Heart right ventricle (tissue), 16 donors: ENCODE results near the gene P2RY8. TPM values are rescaled to one million over a fixed set of nuclear protein-coding genes. Genes with fewer than 3 reads are reported as not detected.

Source experiments
- ATAC-seq, 8 donors: fragments of 200-7000 bp; cut with Tn5 transposase; one replicate each; pipeline ENCODE4 v1.9.1; 2020; ENCODE audit warnings: mild to moderate bottlenecking in 8 of 8, moderate library complexity in 8 of 8, moderate number of reproducible peaks in 1 of 8
- DNase-seq, 2 donors: peaks; one replicate each; pipeline ENCODE4 v3.0.0-alpha.2; 2020
- H3K27ac ChIP-seq, 10 donors: fragments of 200-600 bp; sonication (generic) in 2 of 10; one replicate each; pipeline versions ENCODE4 v1.5.0 to v1.8.0; 2020 to 2022; ENCODE audit warnings: mild to moderate bottlenecking in 3 of 10
- H3K27me3 ChIP-seq, 7 donors: fragments of 200-600 bp; one replicate each; pipeline ENCODE4 v1.8.0; 2021 to 2022; ENCODE audit warnings: mild to moderate bottlenecking in 2 of 7
- H3K36me3 ChIP-seq, 9 donors: fragments of 200-600 bp; sonication (generic) in 1 of 9; one replicate each; pipeline versions ENCODE4 v1.5.0 to v1.8.0; 2020 to 2022; ENCODE audit warnings: mild to moderate bottlenecking in 2 of 9
- H3K4me1 ChIP-seq, 9 donors: fragments of 200-600 bp; sonication (generic) in 1 of 9; one replicate each; pipeline versions ENCODE4 v1.5.0 to v1.8.0; 2020 to 2022; ENCODE audit warnings: mild to moderate bottlenecking in 4 of 9
- H3K4me3 ChIP-seq, 10 donors: fragments of 200-600 bp; sonication (generic) in 2 of 10; one replicate each; pipeline versions ENCODE4 v1.5.0 to v1.8.0; 2020 to 2022; ENCODE audit warnings: mild to moderate bottlenecking in 7 of 10, moderate library complexity in 2 of 10
- H3K9me3 ChIP-seq, 11 donors: fragments of 200-600 bp in 10 of 11; sonication (generic) in 2 of 11; one replicate each; pipeline versions ENCODE4 v1.5.0 to v1.8.0; 2013 to 2022; ENCODE audit warnings: mild to moderate bottlenecking in 2 of 11, control low read depth in 1 of 11, moderate library complexity in 1 of 11
- WGBS, 2 donors: extraction: QIAGEN DNeasy Blood & Tissue Kit; methylation state at CpG; one replicate each; pipeline ENCODE4 v1.1.7; 2013; ENCODE audit warnings: inconsistent platforms in 1 of 2; 5-methylcytosine and 5-hydroxymethylcytosine counted together
- intact Hi-C, 10 donors: fragments of 100-400 bp; cut with DNase I; formaldehyde crosslinking; loops; one replicate each; pipeline versions ENCODE4 v1.11.1 to v1.14.2; 2022
- polyA plus RNA-seq, 2 donors: library from polyadenylated mRNA; stranded (reverse); fragments of 200-250 nt; gene quantifications; one replicate each; pipeline ENCODE4 v1.2.3, GENCODE V29; 2013
- total RNA-seq, 10 donors: library from RNA; stranded (reverse); fragmentation: NEBNext Ultra II Directional in 3 of 10; extraction: Animal tissue kit (Norgen Biotek cat#: 25700) in 3 of 10; gene quantifications; one replicate each; pipeline versions ENCODE4 v1.2.1 to v1.2.4, GENCODE V29; 2021 to 2023
- TF ChIP-seq, protein P1 (sequence below), 9 donors: fragments of 200-600 bp; sonication (generic) in 2 of 9; IDR thresholded peaks; one replicate each; pipeline versions ENCODE4 v1.5.0 to v1.8.0; 2021 to 2022; ENCODE audit warnings: antibody characterized with exemption in 9 of 9, mild to moderate bottlenecking in 5 of 9, moderate library complexity in 1 of 9
- donor health status: Arrhythmogenic right ventricular cardiomyopathy.
- donor health status: ischemic (EF 13 %, LVEDD 7.1; RV severe dilation, severe dysfunction).
- donor health status: healthy with polysubstance abuse.
- donor health status: DM: no; HTN: yes; CAD: no.
- donor health status: DM: no; HTN: no; CAD: no.
- donor health status: ischemic (EF 25% LVEDD 6.9; RV normal size, moderate dysfunction).
- donor health status: ischemic (EF 25% LVEDD 5.7; RV mildly dilated, moderate dysfunction).
- donor health status: healthy.
- donor health status: DM: yes; HTN: yes; CAD: no.
- donor health status: Ischemic cardiomyopathy.
- donor health status: ischemic (EF 35%, LVEDD 5.7; RV mildly dilated, moderate dysfunction).
- donor health status: nonischemic (EF 11% LVEDD 7.7; RV severe dilation, severe dysfunction).
- donor health status: DM: yes; HTN: yes; CAD: no.
- donor health status: PGD.
- donor health status: ischemic (EF 29% LVEDD 5.4; RV normal size, mild dysfunction).
- donor health status: nonischemic (EF 23%, LVEDD 6.1; RV moderate dilation, normal function).

P2RY8 gene
- total and polyA plus RNA-seq, 12 donors = 1.0 to 6.7 (median 4.0) TPM

DNA sequence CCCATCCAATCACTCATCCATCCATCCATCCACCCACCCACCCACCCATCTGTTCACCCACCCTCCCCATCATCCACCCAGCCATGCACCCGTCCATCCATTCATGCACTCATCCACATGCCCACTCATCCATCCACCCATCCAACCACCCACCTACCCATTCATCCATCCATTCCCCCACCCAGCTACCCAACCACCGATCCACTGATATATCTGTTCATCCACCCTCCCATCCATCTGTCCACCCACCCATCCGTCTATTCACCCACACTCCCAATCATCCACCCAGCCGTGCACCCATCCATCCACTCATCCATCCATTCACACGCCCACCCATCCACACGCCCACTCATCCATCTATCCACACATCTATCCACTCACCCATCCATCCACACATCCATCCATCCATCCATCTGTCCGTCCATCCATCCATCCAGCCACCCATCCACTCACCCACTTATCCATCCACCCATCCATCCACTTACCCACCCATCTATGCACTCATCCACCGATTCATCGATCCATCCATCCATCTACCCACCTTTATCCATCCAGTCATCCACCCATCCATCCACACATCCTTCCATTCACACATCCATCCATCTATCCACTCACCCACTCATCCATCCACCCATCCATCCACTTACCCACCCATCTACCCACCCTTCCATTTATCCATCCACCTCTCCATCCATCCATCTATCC lies 112.7 kb downstream of the P2RY8 start:
- Histone ChIP-seq H3K27me3 (no peaks in the 10 kb centered on the region), H3K27ac (no peak overlapping the region), H3K9me3 (peaks cover 0 to 21% (median 12%) of the 10 kb centered on the region in 11 donors), H3K4me3 (no peak overlapping the region), H3K4me1 (no peaks in the 10 kb centered on the region), H3K36me3 (peaks cover 4 to 63% (median 37%) of the 10 kb centered on the region in 9 donors)
- intact Hi-C loops = no loop called here
- TF ChIP-seq, protein P1, sequence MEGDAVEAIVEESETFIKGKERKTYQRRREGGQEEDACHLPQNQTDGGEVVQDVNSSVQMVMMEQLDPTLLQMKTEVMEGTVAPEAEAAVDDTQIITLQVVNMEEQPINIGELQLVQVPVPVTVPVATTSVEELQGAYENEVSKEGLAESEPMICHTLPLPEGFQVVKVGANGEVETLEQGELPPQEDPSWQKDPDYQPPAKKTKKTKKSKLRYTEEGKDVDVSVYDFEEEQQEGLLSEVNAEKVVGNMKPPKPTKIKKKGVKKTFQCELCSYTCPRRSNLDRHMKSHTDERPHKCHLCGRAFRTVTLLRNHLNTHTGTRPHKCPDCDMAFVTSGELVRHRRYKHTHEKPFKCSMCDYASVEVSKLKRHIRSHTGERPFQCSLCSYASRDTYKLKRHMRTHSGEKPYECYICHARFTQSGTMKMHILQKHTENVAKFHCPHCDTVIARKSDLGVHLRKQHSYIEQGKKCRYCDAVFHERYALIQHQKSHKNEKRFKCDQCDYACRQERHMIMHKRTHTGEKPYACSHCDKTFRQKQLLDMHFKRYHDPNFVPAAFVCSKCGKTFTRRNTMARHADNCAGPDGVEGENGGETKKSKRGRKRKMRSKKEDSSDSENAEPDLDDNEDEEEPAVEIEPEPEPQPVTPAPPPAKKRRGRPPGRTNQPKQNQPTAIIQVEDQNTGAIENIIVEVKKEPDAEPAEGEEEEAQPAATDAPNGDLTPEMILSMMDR (IDR thresholded peaks at IDR 0.05) = no peak
- no peak for DNase-seq
- WGBS, 2 donors = 87 to 88% methylated on average over 9 of the region's 9 CpGs
- ATAC-seq = no peak

DNA sequence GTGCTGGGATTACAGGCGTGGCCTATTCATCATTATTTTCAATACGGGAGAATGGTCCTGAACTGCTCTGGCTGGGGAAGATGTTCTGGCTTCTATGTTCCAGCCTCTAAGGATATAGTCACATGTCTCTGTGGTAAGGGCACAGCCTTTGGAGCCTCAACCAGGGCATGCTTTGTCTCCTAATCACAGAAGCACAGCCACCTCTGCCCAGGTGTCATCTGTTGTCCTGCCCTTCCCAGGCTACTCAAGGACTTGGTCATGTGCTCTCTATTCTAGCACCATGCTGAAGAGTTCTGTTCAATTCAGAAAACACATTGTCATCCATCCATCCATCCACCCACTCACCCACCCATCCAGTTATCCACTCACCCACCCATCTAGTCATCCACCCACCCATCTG lies 113.8 kb downstream of the P2RY8 start:
- Histone ChIP-seq H3K4me1 (no peaks in the 10 kb centered on the region), H3K27me3 (no peaks in the 10 kb centered on the region), H3K4me3 (no peak overlapping the region), H3K27ac (no peak overlapping the region), H3K9me3 (peaks cover 0 to 28% (median 20%) of the 10 kb centered on the region in 11 donors), H3K36me3 (peaks cover 4 to 73% (median 46%) of the 10 kb centered on the region in 9 donors)
- intact Hi-C loops = no loop called here
- WGBS, 2 donors = 76 to 84% methylated on average over 2 of the region's 2 CpGs
- TF ChIP-seq, protein P1 (IDR thresholded peaks at IDR 0.05) = no peak
- DNase-seq (no peak), ATAC-seq (no peak)

DNA sequence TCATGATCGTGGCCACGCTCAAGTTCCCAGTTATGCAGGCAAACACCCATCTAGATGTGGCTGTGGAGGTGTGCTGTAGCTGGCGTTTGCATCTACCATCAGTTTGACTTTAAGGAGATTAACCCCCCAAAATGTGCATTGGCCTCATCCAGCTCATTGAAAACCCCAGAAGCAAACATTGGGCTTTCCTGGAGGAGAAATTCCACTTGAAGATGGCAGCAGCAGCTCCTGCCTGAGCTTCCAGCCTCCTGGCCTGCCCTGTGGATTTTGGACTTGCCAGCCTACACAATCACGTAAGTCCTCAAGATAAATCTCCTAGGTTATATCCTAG lies 114.9 kb downstream of the P2RY8 start:
- no peaks in the 10 kb centered on the region for H3K27me3 ChIP-seq
- TF ChIP-seq, protein P1 (IDR thresholded peaks at IDR 0.05) = no peak
- H3K9me3 ChIP-seq = peaks cover 0 to 29% (median 21%) of the 10 kb centered on the region in 11 donors
- DNase-seq = no peak
- ATAC-seq = no peak
- H3K36me3 ChIP-seq = peaks cover 4 to 70% (median 44%) of the 10 kb centered on the region in 9 donors
- no peak overlapping the region for H3K4me3 ChIP-seq
- H3K27ac ChIP-seq = no peak overlapping the region
- intact Hi-C loops = no loop called here
- 96 to 98% methylated on average over 4 of the region's 4 CpGs for WGBS, 2 donors
- H3K4me1 ChIP-seq = no peaks in the 10 kb centered on the region

DNA sequence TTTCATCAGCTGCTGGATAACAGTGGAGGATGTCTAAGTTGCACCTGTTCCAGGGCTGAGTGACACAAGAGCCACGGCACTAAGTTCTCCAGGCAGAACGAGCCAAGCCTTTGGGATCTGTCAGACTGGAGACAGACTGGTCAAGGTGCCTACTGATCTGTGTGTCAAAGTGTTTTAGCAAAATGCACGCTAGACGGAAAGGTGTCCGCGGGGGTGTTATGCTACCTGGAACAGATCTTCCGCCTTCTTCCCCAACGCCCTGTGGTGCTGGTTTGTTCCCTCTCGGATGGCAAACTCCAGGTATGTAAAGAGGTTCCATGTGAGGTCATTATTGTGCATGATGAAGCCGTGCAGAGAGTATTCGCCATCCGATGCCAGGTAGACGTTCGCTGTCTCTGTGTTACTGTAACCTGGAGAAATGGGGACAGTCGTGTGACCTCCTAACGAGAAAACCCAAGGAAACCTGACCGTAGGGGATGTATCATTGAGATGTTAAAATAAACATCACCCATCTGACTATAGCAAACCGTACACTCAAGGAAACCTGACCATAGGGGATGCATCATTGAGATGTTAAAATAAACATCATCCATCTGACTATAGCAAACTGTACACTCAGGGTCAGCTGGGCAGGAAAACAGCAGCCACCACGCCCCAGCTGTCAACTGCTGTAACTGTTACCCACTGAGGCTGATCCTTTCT lies 115.4 kb downstream of the P2RY8 start:
- H3K9me3 ChIP-seq = peaks cover 0 to 29% (median 21%) of the 10 kb centered on the region in 11 donors
- no peaks in the 10 kb centered on the region for H3K4me1 ChIP-seq
- intact Hi-C loops = loop anchor here in 1 of 10 donors (1.0 kb wide), 1 partner anchor 18 kb away; no protein-coding TSS in a partner anchor
- no peaks in the 10 kb centered on the region for H3K27me3 ChIP-seq
- WGBS, 2 donors = 98 to 99% methylated on average over 19 of the region's 19 CpGs
- TF ChIP-seq, protein P1 (IDR thresholded peaks at IDR 0.05) = no peak
- ATAC-seq (no peak), DNase-seq (no peak)
- no peak overlapping the region for H3K4me3 ChIP-seq
- H3K36me3 ChIP-seq = peaks cover 4 to 70% (median 44%) of the 10 kb centered on the region in 9 donors
- H3K27ac ChIP-seq = no peak overlapping the region
